ENCODE results near the gene VDAC2.

GRCh38 chr10:75269605-75270004, 59.0 kb downstream of the VDAC2 start:
- TF ChIP-seq CTCF (IDR thresholded peaks at IDR 0.05), result no peak
- no peak for TF ChIP-seq ZBTB43 (CRISPR knock-in tag; IDR thresholded peaks at IDR 0.05)
- no peak for TF ChIP-seq IRF2 (CRISPR knock-in tag; IDR thresholded peaks at IDR 0.05; ENCODE audit: borderline replicate concordance, low read depth)
